CD4-positive, alpha-beta T cell treated with Interleukin-4 for 4 hours (primary cell): Measurements from ENCODE around the gene CAPN2.

Source experiments
- DNase-seq: peaks from one replicate; pipeline ENCODE4 v3.0.0-alpha.2; 2020

CAPN2 gene

GRCh38 chr1:223761411-223761810 lies 49.1 kb downstream of the CAPN2 start:
- DNase-seq: no peak

GRCh38 chr1:223763251-223763650 lies 50.9 kb downstream of the CAPN2 start:
- DNase-seq: no peak

GRCh38 chr1:223763881-223764280 lies 51.5 kb downstream of the CAPN2 start:
- DNase-seq: no peak

DNA sequence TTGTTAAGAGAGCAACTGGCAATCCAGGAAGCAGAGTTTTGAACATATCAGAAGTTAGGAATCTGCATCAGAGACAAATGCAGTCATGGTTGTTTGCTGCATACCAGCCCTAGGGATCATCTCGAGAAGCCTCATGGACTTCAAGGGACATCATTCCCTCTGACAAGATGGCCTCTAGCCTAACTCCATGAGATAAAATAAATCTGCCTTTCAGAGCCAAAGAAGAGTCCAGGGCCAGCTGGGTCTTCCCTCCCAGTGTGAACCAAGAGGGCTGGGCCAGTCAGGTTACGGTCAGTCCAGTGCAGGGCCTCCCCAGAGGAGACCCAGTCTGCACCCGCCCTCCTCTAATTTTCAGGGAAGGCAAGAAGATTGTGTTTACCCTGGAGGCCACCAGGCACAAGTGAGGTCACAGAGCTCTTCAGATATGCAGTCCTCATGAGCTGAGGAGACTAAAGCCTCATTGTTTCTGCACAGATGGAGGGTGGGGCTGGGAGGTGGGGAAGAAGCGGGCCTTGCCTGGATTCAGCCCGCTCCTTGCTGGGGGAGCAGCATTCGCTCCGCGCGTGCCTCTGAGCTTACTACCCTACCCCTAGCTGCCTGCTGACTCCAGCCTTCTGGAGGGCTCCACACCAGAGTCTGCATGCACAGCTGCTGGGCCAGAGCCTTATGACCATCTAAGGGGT lies 52.8 kb downstream of the CAPN2 start:
- DNase-seq: no peak

DNA sequence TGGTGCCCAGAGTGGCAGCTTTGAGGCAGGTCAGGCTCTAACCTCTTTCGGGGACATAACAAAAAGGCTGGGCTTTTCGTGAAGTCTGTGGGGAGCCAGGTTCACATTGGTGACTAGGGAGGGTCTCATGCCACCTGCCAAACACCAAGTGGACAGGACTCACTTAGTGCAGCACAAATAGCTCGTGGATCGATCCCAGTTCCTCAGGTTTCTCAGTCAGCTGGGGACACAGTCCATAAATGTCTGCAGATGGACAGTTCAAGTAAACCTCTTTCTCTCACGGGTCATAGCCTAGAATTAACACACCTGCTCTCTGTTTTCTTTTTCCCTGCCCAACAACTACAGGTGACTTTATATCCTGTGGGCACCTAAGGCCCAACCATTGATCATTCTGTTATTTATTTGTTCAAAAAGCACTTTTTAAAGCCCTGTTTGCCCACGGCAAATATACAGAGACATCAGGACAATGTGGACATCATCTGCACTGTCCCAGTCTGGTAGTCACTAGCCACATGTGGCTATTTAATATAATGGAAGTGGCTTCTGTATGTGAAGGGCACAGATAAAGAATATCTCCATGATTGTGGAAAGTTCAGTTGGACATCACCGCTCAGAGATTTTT lies 53.5 kb downstream of the CAPN2 start:
- no peak for DNase-seq

DNA sequence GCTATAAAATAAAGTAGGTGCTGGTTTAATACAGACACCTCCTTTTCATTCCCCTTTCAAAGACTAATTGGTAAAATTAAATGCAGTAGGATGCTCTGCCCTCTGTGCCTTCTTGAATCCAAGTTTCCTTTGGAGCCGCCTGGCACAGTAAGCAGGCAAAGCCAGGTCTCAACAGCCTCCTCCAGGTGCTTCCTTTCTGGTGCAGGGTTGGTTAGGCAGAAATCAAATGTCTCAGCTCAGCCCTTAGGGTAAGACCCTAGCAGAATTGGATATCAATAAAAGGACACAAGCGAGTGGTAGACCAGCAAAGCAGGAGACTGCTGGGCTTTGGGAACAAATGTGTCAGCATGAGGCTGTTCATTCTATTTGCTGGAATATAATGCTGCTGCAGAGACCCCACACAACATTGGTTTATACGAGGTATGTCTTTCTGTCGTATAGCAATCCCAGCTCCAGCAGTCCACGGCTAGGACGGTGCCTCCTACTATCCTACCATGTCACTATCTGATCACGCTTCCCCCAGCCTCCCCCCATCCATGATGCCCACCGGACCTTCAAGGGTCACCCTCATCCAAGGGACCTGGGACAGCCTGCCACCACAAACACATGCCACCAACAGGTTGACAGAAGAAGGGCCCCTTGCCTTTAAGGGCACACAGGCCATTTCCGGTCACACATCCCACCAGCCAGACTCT lies 58.4 kb downstream of the CAPN2 start:
- DNase-seq: no peak

- DNase-seq: no peak
These were observed 59.1 kb downstream of the CAPN2 start for GRCh38 chr1:223771469-223771813.

GRCh38 chr1:223771814-223772770 lies 59.8 kb downstream of the CAPN2 start:
- DNase-seq: no peak

DNA sequence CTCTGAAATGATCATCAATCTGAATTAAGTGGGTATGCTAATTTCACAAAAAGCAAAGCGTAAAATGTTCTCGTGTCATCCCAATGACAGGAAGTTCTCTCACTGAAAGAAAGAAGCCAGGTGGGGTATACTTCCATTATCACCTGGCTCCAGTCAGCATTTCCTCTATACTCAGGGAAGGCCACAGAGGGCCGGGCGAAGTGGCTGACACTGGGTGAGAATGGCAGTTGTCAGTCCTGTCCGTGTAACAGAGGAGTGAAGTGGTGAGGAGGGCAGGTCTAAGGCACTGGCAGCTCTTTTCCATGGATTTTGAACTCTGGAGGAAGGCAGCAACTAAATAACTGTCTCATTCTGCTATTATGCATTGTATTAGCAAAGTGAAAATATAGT lies 60.4 kb downstream of the CAPN2 start:
- no peak for DNase-seq

DNA sequence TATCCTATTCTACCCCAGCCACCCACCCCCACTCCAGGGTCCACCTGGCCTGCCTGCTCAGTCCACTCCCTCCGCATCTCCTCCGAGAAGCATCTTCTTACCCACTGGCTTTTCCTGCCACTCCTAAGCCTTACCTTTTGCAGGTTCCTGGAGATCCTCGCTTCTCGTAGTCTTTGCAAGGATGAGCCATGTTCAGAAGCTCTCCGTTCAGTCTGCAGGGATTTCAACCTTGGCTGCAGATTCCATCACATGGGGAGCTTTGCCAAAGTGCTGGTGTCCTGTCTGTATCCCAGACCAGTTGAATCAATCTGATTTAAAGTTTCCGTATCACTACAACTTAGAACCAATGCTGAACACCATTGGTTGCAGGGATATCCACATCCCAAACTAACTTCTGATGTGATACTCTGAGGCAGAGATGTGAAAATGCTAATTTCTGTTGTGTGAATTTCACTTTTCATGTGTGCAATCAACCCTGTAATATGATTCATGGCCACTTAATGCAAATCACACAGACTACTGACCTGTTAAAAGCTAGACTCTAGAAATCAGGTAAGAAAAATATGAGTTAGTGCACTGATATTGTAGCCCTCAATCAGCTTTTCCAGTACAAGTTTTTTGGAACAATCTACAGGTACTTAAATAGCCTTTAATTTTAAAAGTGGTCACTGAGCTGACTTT lies 61.9 kb downstream of the CAPN2 start:
- DNase-seq: no peak

GRCh38 chr1:223775054-223775453 lies 62.7 kb downstream of the CAPN2 start:
- no peak for DNase-seq

DNA sequence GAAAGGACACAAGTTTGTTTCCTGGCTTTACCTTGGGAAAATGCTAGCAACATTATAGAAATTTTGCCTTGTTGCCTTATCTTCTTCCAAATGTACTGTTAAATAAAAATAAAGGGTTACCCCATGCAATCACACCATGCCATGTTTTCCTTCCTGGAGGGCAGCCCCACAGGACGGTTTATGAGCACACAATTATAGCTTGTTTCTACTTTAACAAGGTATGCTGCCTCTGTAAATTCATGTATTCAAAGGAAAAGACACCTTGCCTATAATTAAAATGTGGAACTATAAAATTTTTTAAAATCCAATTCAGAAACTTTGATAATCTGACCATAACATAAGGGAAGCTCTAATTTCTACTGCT lies 63.4 kb downstream of the CAPN2 start:
- DNase-seq: no peak

DNA sequence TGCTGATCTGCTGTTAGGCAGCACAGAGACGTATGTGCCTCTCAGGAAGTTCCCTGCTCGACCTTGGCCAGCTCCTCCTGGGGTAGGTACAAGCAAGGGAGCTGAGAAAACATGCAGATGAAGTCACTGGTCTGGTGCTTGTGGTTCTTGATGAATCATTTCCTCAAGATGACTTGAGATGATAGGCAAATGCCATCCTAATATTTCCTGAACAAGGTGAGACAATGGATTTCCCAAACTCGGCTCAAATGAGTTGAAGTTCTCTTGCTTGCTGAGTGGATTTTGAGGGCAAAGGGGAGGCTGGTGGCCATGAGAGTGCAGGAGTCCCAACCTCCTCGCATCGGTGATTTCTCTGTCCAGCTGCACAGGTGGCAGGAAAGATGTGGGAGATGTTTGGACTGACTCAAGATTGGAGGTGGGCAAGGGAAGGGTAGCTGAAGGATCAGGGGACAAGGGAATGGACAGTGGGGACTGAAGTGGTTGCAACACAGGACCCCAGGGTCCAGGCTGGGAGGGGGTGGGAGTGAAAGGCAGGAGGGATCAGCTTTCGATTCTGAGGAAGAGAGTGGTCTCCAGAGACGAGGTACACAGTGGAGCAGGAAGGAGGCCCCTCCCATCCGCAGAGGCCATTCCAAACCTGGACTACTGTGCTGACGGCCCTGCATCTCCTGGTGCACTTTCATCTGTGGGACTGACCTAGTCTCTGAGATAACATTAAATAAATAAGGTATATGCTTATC lies 63.9 kb downstream of the CAPN2 start:
- peak; percentile 67 for DNase-seq

DNA sequence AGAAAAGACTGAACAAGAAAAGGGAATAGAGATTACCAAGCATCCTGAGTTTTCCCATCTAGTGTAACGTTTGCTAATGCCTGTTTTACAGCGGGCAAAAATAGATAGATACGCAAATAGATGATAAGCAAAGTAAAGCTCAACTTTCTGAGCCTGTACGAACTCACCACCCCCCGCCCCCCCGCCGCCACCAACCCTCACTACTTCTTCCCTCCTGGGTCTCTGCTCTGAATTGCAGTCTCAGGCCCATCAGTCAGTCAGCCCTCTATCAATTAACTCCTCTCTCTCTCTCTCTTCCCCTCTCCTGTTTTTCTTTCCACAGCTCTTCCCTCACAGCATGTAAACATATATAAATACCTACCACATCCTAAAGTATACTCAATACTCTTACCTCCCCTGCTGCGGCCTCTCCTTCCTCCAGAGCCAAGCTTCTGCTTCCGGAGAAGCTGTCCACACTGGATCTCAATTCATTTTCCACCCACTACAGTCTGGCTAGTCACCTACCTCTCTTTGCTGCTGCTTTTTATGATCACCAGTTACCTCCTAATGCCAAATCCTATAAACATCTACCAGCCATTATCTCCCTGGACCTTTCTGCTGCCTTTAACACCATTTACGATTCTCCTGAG lies 64.6 kb downstream of the CAPN2 start:
- no peak for DNase-seq

DNA sequence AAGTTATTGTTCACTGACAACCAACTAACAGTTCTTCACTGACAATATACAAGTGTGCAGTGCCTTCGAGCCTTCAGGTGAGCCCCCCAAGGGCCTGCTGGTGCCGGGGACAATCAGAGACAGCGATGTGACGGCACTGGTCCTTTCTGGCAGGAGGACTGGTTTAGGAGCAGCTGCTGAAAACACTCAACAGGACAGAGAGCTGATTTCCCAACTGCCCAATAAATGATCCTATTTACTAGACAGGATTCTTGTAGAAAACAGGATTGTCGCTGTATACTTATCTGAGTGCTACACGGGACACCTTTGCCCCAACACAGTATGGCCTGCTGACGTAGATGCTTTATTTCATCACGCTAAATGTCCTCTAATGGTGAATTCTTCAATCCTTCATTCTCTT lies 68.0 kb downstream of the CAPN2 start:
- DNase-seq: no peak

- no peak for DNase-seq
These were observed 68.6 kb downstream of the CAPN2 start for GRCh38 chr1:223780949-223781348.

DNA sequence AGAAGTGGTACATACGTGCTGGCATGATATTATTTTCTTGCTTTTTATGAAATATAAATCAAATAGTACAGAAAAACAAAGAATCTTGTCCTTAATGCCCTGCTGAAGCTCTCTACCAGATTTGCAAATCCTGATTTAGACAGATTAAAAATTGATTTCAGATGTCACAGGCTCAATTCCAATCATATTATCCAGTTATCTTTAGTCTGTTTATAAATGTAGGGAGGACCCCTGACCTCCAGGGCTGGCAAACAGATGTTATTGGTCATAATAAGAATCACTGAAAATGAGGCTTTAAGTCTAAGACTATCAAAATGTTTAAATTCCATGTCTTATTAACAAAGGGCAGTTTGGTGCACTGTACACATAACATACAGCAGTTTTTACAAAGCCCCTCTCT lies 71.3 kb downstream of the CAPN2 start:
- DNase-seq: no peak

DNA sequence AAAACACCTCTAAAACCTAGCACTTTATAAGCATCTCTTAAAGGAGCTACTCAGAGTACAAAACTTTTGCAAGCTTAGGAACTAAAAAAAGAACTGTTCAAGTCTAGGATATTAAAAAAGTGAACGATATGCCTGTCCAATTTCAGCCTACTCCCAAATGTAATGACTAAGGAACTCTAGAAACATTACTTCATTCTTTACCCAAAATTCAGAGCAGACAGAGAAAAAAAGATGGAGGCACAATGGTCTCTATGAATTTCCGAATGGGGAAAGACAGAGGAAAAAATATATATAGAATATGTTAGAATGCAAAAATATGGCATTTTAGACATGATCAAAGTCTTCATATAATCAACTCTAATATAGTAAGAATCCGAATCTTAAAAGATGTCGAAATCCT lies 72.2 kb downstream of the CAPN2 start:
- DNase-seq: no peak

DNA sequence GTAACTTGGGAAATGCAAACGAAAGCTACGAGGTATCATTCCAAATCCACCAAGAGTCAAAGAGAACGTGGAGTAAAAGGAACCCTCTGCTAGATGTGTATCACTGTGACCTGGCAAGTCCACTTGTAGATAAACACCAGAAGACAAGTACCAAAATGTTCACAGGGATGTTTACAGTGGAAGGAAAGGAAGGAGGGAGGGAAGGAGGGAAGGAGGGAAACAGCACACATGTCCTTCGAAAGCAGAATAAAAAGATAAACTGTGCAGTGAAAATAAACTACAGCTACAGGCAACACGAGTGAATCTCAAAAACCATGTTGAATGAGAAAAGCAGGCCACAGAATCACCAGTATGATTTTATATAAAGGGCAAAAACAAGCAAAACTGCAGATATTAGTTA lies 73.5 kb downstream of the CAPN2 start:
- no peak for DNase-seq

DNA sequence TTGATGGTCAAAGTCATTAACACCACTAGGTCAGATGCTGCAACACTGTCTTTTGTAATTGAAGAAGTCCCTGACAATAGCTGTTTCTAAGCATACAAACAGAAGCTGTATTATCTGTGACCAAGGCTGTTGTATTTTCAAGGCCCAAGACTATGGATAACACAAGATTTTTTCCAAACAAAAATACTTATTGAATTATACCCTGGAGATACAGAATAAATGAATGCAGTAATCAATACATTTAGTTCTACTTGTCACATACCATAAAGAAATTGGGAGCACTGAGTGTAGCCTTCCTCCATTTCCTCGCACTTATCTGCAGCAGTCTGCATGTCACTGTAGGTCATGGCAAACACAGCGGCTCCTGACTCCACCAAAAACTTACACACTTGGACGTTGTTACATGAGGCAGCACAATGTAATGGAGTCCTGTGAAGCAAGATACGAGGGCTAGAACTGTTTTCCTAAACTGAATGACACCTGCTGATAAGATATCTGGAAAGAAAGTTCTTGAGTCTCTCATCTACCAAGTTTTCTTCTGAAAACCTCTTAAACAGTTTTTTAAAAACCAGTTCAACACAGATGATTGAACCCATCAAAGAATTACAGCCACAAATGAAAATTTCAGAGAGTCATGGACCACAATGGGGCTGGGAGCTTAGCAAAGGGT lies 76.5 kb downstream of the CAPN2 start:
- DNase-seq: no peak

GRCh38 chr1:223792046-223792445 lies 79.7 kb downstream of the CAPN2 start:
- DNase-seq: no peak
